DOHH2 (cell line): ENCODE measurements around the gene MOCS3.

Source experiments
- H3F3A ChIP-seq: fragments of 200-600 bp; sonication (generic), shearing (Covaris generic); 2 replicates; pipeline ENCODE4 v1.6.0; 2016; ENCODE audit warnings: antibody characterized with exemption, mild to moderate bottlenecking; ENCODE audit not compliant: control insufficient read depth, insufficient read depth
- H3K27ac ChIP-seq: fragments of 200-600 bp; sonication (generic); 2 replicates; pipeline ENCODE4 v1.5.1; 2014; ENCODE audit warnings: low read depth, mild to moderate bottlenecking, low read length, moderate library complexity
- H3K27me3 ChIP-seq: fragments of 200-600 bp; sonication (generic); 2 replicates; pipeline ENCODE4 v1.6.1; 2014; ENCODE audit warnings: mild to moderate bottlenecking, low read length, mixed read lengths; ENCODE audit not compliant: control insufficient read depth
- H3K36me3 ChIP-seq: fragments of 200-600 bp; sonication (generic); 2 replicates; pipeline ENCODE4 v1.6.1; 2014; ENCODE audit warnings: mild to moderate bottlenecking, low read length, moderate library complexity, mixed read lengths; ENCODE audit not compliant: control insufficient read depth
- H3K4me1 ChIP-seq: fragments of 200-600 bp; sonication (generic); 2 replicates; pipeline ENCODE4 v1.6.1; 2014; ENCODE audit warnings: mild to moderate bottlenecking, low read length, mixed read lengths; ENCODE audit not compliant: control insufficient read depth
- H3K4me2 ChIP-seq: fragments of 200-600 bp; sonication (generic); 2 replicates; pipeline ENCODE4 v1.6.0; 2014; ENCODE audit warnings: mild to moderate bottlenecking, low read length, moderate library complexity
- H3K4me3 ChIP-seq: fragments of 200-600 bp; sonication (generic); 2 replicates; pipeline ENCODE4 v1.5.1; 2014; ENCODE audit warnings: mild to moderate bottlenecking, low read length, mixed read lengths
- H3K79me2 ChIP-seq: fragments of 200-600 bp; sonication (generic); 2 replicates; pipeline ENCODE4 v1.6.1; 2014; ENCODE audit warnings: mild to moderate bottlenecking, low read length, mixed read lengths; ENCODE audit not compliant: control insufficient read depth
- H3K9me2 ChIP-seq: fragments of 200-600 bp; sonication (generic); replicated peaks from 2 replicates; pipeline ENCODE4 v1.6.1; 2014; ENCODE audit warnings: mild to moderate bottlenecking, low read length, mixed read lengths; ENCODE audit not compliant: control insufficient read depth
- H3K9me3 ChIP-seq: fragments of 200-600 bp; sonication (generic); 2 replicates; pipeline ENCODE4 v1.6.1; 2014; ENCODE audit warnings: antibody characterized with exemption, low read length, mixed read lengths; ENCODE audit not compliant: control insufficient read depth, insufficient read depth
- H4K20me1 ChIP-seq: fragments of 200-600 bp; sonication (generic); 2 replicates; pipeline ENCODE4 v1.6.0; 2014; ENCODE audit warnings: low read depth, mild to moderate bottlenecking, antibody characterized with exemption, low read length, moderate library complexity; ENCODE audit not compliant: control insufficient read depth, insufficient read depth
- EZH2phosphoT487 ChIP-seq: fragments of 200-600 bp; sonication (generic); IDR thresholded peaks from 2 replicates; pipeline ENCODE4 v1.6.1; 2017; ENCODE audit warnings: borderline replicate concordance, mild to moderate bottlenecking, antibody characterized with exemption, low read length, moderate library complexity, mixed read lengths
- TF ChIP-seq, protein P1 (sequence below): fragments of 200-600 bp; sonication (generic); IDR thresholded peaks from one replicate; pipeline ENCODE4 v1.5.1; 2014; ENCODE audit warnings: antibody characterized with exemption, mild to moderate bottlenecking, low read depth, low read length; ENCODE audit not compliant: poor library complexity, severe bottlenecking

Gene MOCS3

DNA sequence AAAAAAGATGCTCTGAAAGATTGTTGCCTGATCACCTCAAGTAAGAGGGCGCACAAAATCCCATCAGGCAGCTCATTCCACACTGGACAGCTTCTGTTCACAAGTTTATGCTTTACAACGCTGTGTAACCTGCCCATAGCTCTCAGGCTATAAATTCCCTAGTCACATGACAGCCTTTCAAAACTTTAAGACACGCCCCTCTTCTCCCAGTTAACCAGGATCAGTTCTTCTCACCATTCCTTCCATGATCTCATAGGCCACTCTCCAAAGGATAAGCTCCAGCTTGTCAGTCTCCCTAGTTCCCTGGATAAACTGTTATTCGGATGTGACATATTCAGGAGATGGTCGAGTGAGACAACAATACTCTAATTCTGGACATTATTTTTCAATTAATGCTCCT, 42.4 kb upstream of the MOCS3 start:
- Histone ChIP-seq H3F3A (peaks cover 3% of the 10 kb centered on the region; the same call in 1 of the 2 replicates), H4K20me1 (peaks cover 53% of the 10 kb centered on the region), H3K36me3 (peaks cover 90% of the 10 kb centered on the region)

DNA sequence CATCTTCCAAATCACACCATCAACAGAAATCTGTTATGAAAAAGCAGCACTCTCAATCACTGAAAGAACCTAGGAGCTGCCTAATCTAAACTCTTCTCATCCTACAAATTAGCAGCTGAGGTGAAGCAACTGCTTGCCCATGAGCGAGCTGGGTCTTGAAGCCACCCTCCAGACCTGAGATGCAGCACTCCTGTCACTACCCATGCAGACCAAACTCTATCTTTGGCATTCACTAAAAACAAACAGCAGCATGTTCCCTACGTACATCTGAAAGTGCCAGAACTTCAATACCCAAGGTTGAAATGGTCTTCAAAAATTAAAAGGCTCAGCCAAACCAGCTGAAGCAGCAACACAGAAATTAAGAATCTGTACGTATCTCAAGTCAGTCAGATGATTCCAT, 41.7 kb upstream of the MOCS3 start:
- H3K9me2 ChIP-seq = no peaks in the 10 kb centered on the region
- H4K20me1 ChIP-seq = peaks cover 59% of the 10 kb centered on the region
- H3K9me3 ChIP-seq = no peaks in the 10 kb centered on the region
- peaks cover 92% of the 10 kb centered on the region for H3K4me1 ChIP-seq
- peak overlapping the region; percentile 32 for H3K4me2 ChIP-seq
- peaks cover 100% of the 10 kb centered on the region for H3K79me2 ChIP-seq
- 0 out of 2 replicates have a peak overlapping the region, but pooled peaks have one; percentile 2 for H3K4me3 ChIP-seq
- TF ChIP-seq, protein P1, sequence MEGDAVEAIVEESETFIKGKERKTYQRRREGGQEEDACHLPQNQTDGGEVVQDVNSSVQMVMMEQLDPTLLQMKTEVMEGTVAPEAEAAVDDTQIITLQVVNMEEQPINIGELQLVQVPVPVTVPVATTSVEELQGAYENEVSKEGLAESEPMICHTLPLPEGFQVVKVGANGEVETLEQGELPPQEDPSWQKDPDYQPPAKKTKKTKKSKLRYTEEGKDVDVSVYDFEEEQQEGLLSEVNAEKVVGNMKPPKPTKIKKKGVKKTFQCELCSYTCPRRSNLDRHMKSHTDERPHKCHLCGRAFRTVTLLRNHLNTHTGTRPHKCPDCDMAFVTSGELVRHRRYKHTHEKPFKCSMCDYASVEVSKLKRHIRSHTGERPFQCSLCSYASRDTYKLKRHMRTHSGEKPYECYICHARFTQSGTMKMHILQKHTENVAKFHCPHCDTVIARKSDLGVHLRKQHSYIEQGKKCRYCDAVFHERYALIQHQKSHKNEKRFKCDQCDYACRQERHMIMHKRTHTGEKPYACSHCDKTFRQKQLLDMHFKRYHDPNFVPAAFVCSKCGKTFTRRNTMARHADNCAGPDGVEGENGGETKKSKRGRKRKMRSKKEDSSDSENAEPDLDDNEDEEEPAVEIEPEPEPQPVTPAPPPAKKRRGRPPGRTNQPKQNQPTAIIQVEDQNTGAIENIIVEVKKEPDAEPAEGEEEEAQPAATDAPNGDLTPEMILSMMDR = no peak
- no peak for TF ChIP-seq EZH2phosphoT487
- peaks cover 6% of the 10 kb centered on the region; the same call in 1 of the 2 replicates for H3F3A ChIP-seq
- H3K36me3 ChIP-seq = peaks cover 90% of the 10 kb centered on the region
- no peaks in the 10 kb centered on the region for H3K27me3 ChIP-seq
- H3K27ac ChIP-seq = peak overlapping the region; percentile 1; the same call in 1 of the 2 replicates

More for the DNA sequence above, 42.4 kb upstream of the MOCS3 start:
- Histone ChIP-seq H3K4me3 (no peak overlapping the region), H3K27me3 (no peaks in the 10 kb centered on the region), H3K4me2 (peak overlapping the region; percentile 32; the same call in 1 of the 2 replicates), H3K9me2 (no peaks in the 10 kb centered on the region), H3K9me3 (no peaks in the 10 kb centered on the region), H3K27ac (no peak overlapping the region), H3K4me1 (peaks cover 86% of the 10 kb centered on the region), H3K79me2 (peaks cover 100% of the 10 kb centered on the region)
- TF ChIP-seq, protein P1 = no peak
- TF ChIP-seq EZH2phosphoT487 = no peak

DNA sequence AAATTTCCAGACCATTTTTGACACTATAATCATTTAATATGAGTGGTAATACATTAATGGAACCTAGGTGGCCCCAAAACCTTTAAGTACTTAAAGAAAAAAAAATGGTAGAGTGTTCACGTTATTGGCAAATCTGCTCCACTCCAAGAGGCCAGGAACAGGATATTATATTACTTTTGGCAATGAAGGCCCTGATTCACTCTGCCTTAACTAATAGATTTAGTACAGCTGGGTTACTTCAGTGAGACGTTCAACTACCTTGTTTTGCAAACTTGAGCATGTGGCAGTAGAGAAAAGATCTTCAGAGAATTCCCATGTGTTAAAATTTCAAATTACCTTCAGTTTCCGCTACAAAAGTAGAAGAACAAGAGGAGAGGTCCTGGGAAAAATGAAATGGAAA, 40.2 kb upstream of the MOCS3 start:
- Histone ChIP-seq H3K79me2 (peaks cover 100% of the 10 kb centered on the region), H3K9me3 (no peaks in the 10 kb centered on the region), H3K27me3 (no peaks in the 10 kb centered on the region), H3K4me1 (peaks cover 95% of the 10 kb centered on the region), H3K9me2 (no peaks in the 10 kb centered on the region), H3K27ac (no peak overlapping the region), H3F3A (peaks cover 8% of the 10 kb centered on the region; the same call in 1 of the 2 replicates), H3K4me3 (peak overlapping the region; percentile 22), H3K4me2 (peak overlapping the region; percentile 32), H4K20me1 (peaks cover 65% of the 10 kb centered on the region), H3K36me3 (peaks cover 89% of the 10 kb centered on the region)
- no peak for TF ChIP-seq EZH2phosphoT487
- TF ChIP-seq, protein P1 = no peak
